Posterior cingulate gyrus (tissue), 11 donors: ENCODE measurements around the gene PRKX.
A peak's percentile ranks its signal among the peaks of the same experiment; 100 is the strongest.
"Not testable (repeated sequence)": the region's sequence is repeated elsewhere in the genome, so short reads cannot be mapped to it uniquely, and the experiment has no call there.

Experiments
- DNase-seq, 10 donors: peaks; one replicate each; pipeline versions ENCODE4 v3.0.0 to v3.0.0-alpha.2; 2020 to 2021; ENCODE audit warnings: mixed read lengths in 3 of 10
- intact Hi-C: fragments of 100-400 bp; cut with DNase I; formaldehyde crosslinking; loops from one replicate; pipeline ENCODE4 v1.15.1; 2023

PRKX gene

DNA sequence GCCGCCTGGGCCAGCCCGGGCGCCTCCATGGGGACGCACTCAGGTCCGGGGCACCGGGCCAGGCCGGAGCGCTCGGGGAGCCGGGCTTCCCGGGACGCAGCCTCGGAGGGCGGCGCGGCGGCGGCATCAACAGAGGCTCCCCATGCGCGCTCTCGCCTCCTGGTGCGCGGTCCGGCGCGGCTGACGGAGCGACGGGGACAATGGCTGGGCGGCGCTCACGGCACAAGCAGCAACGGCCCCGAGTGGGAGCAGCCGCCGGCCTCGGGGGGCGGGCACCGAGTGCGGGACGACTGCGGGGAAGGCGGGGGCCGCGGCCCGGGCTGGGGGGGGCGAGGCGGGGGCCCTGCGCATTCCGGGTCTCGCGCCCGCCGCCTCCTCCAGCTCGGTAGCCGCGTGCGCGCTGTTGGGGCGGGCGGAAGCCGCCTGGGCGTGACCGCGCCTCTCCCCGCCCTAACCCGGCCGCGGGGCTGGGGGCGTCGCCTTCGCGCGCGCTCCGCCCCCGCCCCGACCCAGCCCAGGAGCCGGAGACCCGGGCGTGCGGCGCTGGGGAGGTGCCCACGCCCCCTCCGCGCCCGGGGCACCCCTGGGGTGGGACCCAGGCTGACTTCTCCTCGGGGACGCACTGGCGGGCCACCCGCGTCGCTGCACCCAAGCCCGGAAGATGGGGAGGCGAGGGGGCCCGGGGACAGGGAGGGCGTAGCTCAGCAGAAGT, at the start of gene PRKX:
Gene PRKX, minus strand, starts transcription at position 425 of the 712 bp plus-strand sequence. Its CDS starts 396 bp downstream, at position 29.
- intact Hi-C loops, result no loop called here

DNA sequence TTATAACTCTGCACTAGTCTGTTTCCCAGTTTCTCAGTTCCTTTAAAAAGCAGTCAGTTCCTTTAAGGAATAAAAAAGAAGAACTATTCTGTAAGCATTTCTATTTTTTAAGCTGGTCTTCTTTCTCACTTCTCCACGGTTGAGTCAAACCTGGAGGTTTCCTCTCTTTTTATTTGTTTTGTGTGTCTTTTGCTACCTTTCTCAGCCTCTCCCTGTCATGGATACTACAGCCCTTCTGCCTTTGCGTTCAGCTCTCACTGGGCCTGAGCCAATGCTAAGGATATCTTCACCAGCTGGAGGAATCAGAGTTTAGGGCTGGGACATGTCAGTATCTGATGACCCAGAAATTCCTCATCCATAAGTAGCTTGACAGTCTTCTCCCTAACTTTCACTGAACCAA, 49.7 kb upstream of the PRKX start:
- intact Hi-C loops, result no loop called here
- DNase-seq, result no peak

More for the DNA sequence above, at the start of gene PRKX:
- DNase-seq, result peak in 6 of 10 donors; percentile 14 to 85 (median 35)

GRCh38 chrX:3757510-3758025, 44.1 kb upstream of the PRKX start:
- intact Hi-C loops, result no loop called here
- no peak for DNase-seq

DNA sequence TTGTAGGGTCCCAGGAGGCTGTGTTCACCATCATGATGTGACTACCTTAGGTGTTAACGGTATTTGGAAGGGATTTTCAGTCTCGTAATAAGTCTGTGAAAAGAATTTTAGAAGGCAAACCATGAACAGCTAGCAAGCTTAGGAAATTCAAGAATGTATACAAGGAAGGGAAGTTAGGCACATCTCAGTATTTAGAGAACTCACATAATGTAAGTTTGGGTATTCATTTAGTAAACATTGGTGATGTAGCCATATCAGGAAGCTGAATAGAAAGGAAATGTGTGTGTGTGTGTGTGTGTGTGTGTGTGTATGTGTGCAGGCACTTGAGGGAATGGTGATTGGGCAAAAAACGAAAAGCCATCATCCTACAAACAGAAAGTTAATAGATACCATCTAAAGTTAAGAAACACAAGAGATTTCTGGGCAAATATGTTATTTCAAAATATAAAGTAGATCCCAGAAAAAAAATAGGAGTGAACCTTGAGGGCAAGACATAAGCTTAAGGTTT, 34.7 kb upstream of the PRKX start:
- no peak for DNase-seq
- intact Hi-C loops, result no loop called here

DNA sequence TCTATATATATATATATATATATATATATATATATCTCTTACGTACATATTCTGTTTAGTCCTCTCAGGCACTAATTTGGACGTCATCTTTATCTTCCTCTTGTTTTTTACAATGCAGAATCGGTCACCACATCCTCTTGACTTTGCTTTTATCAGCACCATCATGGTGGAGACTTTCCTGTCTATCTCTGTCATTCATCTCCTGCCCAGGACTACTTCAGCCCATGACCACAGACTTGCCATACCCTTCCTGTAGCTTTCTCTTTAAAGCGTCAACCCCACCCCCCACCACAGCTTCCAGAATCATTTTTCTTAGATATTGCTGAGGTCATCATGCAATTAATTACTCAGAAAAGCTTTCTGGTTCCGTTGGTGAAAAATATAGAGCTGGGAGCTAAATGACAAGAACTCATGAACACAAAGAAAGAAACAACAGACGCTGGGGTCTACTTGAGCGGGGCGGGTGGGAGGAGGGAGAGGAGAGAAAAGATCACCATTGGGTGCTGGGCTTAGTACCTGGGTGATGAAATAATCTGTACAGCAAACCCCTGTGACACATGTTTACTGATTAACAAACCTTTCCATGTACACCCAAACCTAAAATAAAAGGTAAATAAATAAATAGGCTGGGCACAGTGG, 30.5 kb upstream of the PRKX start:
- no peak for DNase-seq
- intact Hi-C loops, result no loop called here

DNA sequence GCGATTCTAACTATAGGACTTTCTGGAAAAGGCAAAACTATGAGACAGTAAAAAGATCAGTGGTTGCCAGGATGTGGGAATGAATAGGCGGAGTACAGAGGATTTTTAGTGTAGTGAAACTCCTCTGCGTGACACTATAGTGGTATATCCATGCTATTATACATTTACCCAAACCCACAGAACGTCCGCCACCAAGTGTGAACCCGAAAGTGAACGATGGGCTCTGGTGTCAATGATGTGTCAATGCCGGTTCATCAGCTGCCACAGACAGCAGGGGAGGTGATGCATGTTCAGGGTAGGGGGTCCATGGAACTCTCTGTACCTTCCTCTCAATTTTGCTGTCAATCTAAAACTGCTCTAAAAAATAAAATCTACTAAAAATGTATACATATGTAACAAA, 27.5 kb upstream of the PRKX start:
- DNase-seq, intact Hi-C loops: not testable (repeated sequence)

DNA sequence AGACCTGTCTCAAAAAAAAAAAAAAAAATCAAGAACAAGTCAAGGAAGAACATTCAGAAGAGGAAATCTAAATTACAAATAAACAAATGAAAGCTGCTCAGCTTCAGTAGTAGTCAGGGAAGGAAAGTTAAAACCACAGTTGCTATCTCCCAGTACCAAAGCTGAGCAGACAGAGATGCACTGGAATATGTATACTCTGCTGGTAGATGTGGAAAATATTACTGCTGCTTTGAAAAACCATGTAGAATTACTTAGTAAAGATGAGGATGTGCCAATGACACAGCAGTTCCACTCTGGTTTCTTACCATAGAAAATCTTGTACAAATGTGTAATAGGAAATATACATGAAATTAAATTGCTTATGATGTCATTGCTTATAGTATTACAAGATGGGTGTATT, 25.1 kb upstream of the PRKX start:
- no peak for DNase-seq
- intact Hi-C loops, result no loop called here

DNA sequence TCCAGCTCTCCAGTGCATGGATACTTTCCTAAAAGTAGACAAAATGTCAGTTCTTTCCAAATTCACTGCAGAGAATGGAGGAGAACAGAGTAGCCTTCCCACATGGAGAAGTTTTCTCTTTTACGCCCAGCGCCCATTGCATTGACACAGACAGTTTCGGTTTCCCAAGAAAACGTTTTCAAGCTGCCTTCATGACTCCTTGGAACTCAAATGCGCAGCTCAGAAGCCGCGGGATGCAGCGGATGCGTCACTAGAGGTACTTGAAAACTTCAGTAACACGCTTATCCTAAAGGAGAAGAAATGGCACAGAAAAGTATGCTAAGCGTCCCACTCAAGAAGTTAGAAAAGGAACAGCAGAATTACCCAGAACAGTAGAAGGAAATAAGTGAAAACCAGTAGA, 23.1 kb upstream of the PRKX start:
- DNase-seq, intact Hi-C loops: not testable (repeated sequence)

DNA sequence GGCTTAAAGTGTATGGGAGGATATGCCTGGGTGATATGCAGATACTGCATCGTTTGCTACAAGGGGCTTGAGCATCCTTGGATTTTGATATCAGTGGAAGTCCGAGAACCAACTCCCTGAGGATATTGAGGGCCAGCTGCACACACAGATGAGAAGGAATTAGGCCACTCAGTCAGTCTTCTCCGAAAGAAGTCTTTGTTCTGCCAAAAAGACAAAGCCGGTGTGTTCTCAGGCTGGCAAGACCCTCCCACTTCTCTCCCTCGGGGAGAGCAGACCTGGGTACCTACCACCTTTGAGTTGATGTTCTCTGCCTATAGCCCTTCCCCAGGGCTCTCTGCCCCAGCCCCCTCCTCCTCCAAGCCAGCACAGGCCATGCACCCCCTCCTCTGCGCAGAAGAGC, 22.4 kb upstream of the PRKX start:
- intact Hi-C loops, DNase-seq: not testable (repeated sequence)

DNA sequence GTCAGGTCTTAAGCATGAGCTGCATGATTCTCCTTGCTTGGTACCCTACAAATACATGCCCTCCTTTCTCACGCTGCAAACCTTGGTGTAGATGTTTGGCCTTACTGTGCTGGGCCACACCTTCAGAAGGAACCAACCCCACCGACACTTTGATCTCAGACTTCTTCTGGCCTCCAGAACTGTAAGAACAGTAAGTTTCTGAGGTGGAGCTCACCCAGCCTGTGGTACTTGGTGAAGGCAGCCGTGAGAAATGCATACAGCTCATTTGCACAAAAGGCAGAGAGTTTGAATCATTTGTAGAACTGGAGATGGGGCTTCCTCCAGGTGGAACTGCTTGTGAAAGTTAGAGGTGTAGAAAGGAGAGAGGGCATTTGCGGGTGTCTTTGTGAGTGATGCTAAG, 21.0 kb upstream of the PRKX start:
- intact Hi-C loops, DNase-seq: not testable (repeated sequence)

- intact Hi-C loops, result no loop called here
- no peak for DNase-seq
Observed at GRCh38 chrX:3733043-3733430, 19.6 kb upstream of the PRKX start.

DNA sequence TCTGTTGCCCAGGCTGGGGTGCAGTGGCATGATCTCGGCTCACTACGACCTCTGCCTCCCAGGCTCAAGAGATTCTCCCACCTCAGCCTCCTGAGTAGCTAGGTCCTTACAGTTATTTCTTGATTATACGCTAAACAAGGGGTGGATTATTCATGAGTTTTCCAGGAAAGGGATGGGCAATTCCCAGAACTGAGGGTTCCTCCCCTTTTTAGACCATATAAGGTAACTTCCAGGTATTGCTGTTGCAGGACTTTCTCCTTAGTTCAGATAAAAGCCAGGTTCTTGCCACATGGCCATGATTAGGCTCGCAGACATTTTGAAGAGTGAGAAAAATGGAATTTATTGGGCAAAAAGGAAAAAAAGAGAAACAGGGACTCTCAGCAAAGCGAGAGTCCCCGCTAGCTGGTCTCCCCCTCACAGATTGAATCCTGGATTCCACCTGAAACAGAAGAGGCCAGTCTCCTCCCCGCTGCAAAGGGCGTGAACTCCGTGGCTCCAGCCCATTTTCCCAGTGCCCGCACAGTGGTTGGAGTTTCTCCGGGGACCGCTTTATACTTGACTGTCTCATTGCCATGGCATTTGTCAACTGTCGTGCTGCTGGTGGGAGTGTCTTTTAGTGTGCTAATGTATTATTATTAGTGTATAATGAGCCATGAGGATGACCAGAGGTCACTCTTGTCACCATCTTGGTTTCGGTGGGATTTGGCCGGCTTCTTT, 19.0 kb upstream of the PRKX start:
- DNase-seq, intact Hi-C loops: not testable (repeated sequence)

DNA sequence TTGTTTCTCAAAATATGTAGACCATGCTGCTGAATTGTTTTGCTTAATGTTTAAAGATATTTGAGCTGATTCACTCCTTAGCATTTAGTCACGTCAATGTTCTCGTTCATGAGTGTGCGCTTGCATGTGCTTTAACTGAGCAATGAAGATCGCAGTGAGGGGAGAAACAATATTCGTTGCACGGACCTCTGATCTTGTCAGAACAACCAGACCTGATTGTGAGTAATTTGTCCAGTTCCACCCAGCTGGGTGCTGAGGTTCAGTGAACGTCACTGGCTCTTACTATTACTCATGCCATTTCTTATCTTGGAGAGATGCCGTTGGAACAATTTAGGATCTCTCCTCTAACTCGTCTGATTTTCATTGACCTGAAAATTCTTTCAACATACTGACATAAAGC, 15.0 kb upstream of the PRKX start:
- intact Hi-C loops, result no loop called here
- DNase-seq, result no peak

GRCh38 chrX:3723460-3723859, 10.0 kb upstream of the PRKX start:
- DNase-seq, intact Hi-C loops: not testable (repeated sequence)

DNA sequence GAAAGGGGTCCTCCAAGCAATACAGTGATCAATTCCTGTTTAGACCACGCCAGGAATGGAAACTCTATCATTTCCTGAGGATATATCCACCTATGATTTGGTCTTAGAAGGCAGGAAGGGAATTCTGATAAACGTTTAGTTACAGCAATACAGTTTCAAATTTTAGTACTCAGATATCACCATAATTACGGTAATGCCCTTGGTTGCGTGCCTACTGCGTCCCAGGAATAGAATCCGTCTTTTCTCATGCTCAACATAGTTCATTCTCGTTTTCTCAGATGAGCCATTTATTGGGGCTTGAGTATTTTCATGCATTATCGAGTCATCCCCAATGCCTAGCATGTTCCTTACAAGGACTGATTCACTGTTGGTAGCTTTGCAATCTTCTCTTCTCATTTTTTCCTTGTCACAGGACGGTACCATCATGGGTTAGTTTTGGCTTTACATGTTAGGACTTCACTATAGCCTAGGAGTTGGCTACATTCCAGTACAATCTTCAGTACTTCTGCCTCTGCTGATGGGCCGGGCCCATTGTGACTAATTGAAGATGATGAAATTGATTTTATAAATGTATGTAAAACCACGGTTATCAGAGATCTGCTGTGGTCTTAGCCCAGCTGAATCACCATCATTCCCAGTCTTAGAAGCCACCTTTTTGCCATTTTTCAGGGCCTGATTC, 4.4 kb upstream of the PRKX start:
- DNase-seq, result no peak
- intact Hi-C loops, result no loop called here

DNA sequence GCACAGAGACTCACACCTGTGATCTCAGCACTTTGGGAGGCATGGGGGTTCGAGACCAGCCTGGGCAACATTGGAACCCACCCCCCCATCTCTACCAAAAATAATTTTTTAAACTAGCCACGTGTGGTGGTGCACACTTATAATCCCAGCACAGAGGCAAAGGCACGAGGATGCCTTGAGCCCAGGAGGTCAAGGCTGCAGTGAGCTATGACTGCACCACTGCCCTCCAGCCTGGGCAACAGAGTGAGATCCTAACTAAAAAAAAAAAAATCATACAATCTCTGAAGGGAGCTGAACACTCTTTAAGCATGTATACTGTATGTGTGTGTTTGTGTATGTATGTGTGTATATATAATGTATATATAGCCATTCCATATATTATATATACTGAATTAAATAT, 2.5 kb upstream of the PRKX start:
- no peak for DNase-seq
- intact Hi-C loops, result no loop called here

GRCh38 chrX:3714706-3715479, 1.4 kb upstream of the PRKX start:
- DNase-seq, intact Hi-C loops: not testable (repeated sequence)

DNA sequence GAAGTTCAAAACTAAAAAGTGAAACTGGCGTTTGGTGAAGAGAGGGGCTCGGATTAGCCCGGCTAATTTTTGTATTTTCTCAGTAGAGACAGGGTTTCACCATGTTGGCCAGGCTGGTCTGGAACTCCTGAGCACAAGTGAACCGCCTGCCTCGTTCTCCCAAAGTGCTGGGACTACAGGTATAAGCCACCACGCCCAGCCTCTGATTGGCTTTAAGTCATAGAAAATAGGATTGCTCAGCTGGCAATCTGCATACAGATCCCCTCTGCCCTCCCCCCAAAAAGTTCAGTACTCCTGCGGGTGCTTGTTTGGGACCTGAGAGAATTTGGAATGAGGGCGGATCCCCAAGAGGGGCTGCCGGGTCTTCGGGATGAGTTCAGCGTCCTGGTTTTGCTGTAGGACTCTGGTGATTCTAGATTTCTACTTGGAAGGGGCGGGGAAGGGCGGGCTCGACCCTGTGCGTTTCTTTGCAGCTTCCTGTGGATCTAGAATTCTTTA, 537 bp upstream of the PRKX start:
- DNase-seq, result no peak
- intact Hi-C loops, result no loop called here

DNA sequence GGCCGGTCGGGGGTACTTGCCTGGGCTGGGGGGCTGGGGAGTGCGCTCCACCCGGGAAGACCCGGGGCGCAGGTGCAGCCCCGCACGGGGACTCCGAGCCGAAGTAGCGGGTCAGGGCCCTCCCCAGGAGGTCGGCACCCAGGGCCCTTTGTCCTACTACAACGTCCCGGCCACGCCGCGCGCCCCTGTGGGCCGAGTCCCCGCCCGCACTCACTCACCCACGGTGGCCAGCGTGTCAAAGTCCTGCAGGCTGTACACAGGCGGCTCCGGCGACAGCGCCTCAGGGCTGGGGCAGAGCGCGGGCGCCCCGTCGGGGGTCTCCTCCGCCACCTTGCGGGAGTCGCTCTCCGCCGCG, 602 bp downstream of the PRKX start:
- DNase-seq, result peak in 1 of 10 donors; percentile 86
- intact Hi-C loops, result no loop called here
